CD4-positive, CD25-positive, alpha-beta regulatory T cell (primary cell): ENCODE results near the gene TMEM9. TPM values are rescaled to one million over a fixed set of nuclear protein-coding genes. Genes with fewer than 3 reads are reported as not detected.

Experiments
- ATAC-seq, 2 donors: fragments of 150-1000 bp; cut with Tn5 transposase; one replicate each; pipeline ENCODE4 v1.10.0; 2021; ENCODE audit warnings: low read depth in 2 of 2, moderate number of reproducible peaks in 2 of 2, moderate library complexity in 1 of 2
- DNase-seq, 3 donors: peaks; one replicate each; pipeline versions ENCODE4 v3.0.0 to v3.0.0-alpha.2; 2012 to 2022; ENCODE audit warnings: mixed read lengths in 1 of 3
- H3K27ac ChIP-seq: one replicate; pipeline ENCODE4 v1.7.0; 2013; ENCODE audit warnings: mild to moderate bottlenecking, low read length; ENCODE audit not compliant: insufficient read depth, poor library complexity, severe bottlenecking
- H3K27me3 ChIP-seq: one replicate; pipeline ENCODE4 v1.7.0; 2013; ENCODE audit warnings: low read length; ENCODE audit not compliant: control insufficient read depth, insufficient read depth
- H3K36me3 ChIP-seq: one replicate; pipeline ENCODE4 v1.7.0; 2013; ENCODE audit warnings: mild to moderate bottlenecking, low read length, moderate library complexity; ENCODE audit not compliant: control insufficient read depth, insufficient read depth
- H3K4me1 ChIP-seq: 2 replicates; pipeline ENCODE4 v1.7.0; 2013; ENCODE audit warnings: mild to moderate bottlenecking, low read length; ENCODE audit not compliant: insufficient read depth, control insufficient read depth, poor library complexity, severe bottlenecking
- H3K4me3 ChIP-seq: one replicate; pipeline ENCODE4 v1.7.0; 2013; ENCODE audit warnings: low read depth, mild to moderate bottlenecking, low read length, moderate library complexity
- H3K9me3 ChIP-seq, 2 experiments: 1 replicate in 1 of 2; 2 replicates in 1 of 2; pipeline ENCODE4 v1.7.0; 2013; ENCODE audit warnings: low read length in 2 of 2, mild to moderate bottlenecking in 1 of 2, moderate library complexity in 1 of 2; ENCODE audit not compliant: control insufficient read depth in 2 of 2
- H3K27ac Mint-ChIP-seq, 3 donors: one replicate each; pipeline ENCODE4 v1.8.0; 2020 to 2022; ENCODE audit warnings: mild to moderate bottlenecking in 3 of 3, mixed read lengths in 3 of 3, moderate library complexity in 2 of 3
- H3K27me3 Mint-ChIP-seq: one replicate; pipeline ENCODE4 v1.8.0; 2022; ENCODE audit warnings: mild to moderate bottlenecking, mixed read lengths
- H3K36me3 Mint-ChIP-seq: one replicate; pipeline ENCODE4 v1.8.0; 2020; ENCODE audit warnings: mixed read lengths
- H3K4me1 Mint-ChIP-seq, 4 donors: one replicate each; pipeline ENCODE4 v1.8.0; 2020 to 2022; ENCODE audit warnings: mixed read lengths in 4 of 4, mild to moderate bottlenecking in 1 of 4
- H3K4me3 Mint-ChIP-seq, 4 donors: one replicate each; pipeline ENCODE4 v1.8.0; 2020 to 2022; ENCODE audit warnings: mild to moderate bottlenecking in 4 of 4, mixed read lengths in 4 of 4, moderate library complexity in 3 of 4
- H3K9me3 Mint-ChIP-seq, 7 donors: one replicate each; pipeline ENCODE4 v1.8.0; 2020 to 2022; ENCODE audit warnings: mixed read lengths in 7 of 7, mild to moderate bottlenecking in 3 of 7, moderate library complexity in 2 of 7
- polyA plus RNA-seq, 4 donors: library from polyadenylated mRNA; unstranded; fragments of 300-500 nt; fragmentation: Illumina TruSeq; gene quantifications; one replicate each; pipeline ENCODE4 v1.2.3, GENCODE V29; 2021
- total RNA-seq: library from RNA; stranded (reverse); gene quantifications from one replicate; pipeline ENCODE4 v1.2.3, GENCODE V29; 2022

Gene TMEM9
- total and polyA plus RNA-seq, 5 donors from 2014 or later = 12.1 to 40.6 (median 33.2) TPM

DNA sequence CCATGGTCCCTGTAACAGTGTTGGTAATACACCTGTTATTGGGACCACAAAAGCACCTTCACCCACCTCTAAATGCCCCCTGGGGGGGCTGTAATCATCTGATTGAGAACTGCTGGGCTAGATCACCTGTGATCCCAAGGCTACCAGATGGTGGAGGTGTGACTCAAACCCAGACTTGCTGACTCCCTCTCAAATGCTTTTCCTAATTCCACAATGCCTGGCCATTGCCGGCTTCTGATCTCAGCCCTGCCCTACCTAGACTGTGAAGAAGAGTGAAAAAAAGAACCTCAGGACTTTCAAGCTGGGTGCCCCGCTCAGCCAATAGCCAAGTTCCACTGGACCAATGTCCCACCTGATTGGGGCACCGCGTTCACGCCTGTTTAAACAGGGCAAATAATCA is 9.6 kb downstream of the TMEM9 start:
- Mint-ChIP-seq H3K36me3 (peaks cover 52% of the 10 kb centered on the region), H3K4me3 (no peak overlapping the region), H3K9me3 (no peaks in the 10 kb centered on the region), H3K27ac (no peak overlapping the region), H3K27me3 (no peaks in the 10 kb centered on the region), H3K4me1 (peaks cover 0 to 6% (median 4%) of the 10 kb centered on the region in 4 donors)
- DNase-seq = no peak
- H3K36me3 ChIP-seq = peaks cover 28% of the 10 kb centered on the region
- no peaks in the 10 kb centered on the region for H3K4me1 ChIP-seq
- H3K27me3 ChIP-seq = no peaks in the 10 kb centered on the region
- H3K4me3 ChIP-seq = no peak overlapping the region
- no peak for ATAC-seq
- H3K9me3 ChIP-seq = no peaks in the 10 kb centered on the region
- no peak overlapping the region for H3K27ac ChIP-seq

DNA sequence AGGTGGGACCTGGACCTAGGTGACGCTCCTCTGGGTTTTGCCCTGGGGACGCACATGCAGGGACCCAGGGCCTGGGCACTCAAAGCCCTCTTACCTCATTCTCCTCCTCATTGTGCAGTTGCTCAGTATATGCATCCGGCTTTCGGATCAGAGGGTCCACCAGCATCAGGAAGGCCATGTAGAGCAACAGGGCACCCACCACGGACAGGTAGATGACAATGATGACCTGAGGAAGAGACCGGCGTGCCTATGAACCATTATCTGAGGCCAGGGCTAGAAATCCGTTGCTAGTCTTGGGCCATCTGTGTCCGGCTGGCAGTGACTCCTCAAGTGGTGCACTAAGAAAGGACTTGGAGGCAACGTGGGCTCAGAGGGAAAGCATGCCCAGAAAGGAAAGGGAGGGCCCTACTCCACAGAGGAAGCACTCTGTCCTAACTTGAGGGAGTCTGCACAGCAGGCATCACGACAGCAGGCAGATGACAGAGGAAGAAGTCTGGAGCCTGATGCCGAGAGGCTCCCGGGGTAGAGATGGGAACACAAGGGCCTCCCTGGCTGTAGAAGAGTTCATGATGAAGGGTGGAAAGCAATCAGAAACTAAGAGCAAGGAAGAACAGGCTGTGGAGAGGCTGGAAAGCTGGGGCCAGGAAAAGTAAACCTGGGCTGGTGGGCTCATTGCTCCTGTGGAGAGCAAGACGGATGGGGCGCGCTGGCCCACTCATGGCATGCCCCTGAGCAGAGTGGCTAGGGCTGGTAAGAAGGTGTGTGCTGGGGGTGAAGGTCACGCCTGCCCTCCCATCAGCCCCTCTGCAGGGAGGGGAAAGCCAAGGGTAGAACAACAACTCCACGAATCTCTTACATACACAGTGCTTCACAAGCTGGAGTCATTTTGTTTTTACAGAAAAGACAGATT is 10.3 kb downstream of the TMEM9 start:
- Mint-ChIP-seq H3K36me3 (peaks cover 49% of the 10 kb centered on the region), H3K9me3 (no peaks in the 10 kb centered on the region), H3K27ac (peak overlapping the region in 1 of 3 donors; percentile 20), H3K27me3 (no peaks in the 10 kb centered on the region), H3K4me3 (no peak overlapping the region), H3K4me1 (peaks cover 0 to 4% (median under 1%) of the 10 kb centered on the region in 4 donors)
- H3K4me1 ChIP-seq = no peaks in the 10 kb centered on the region
- H3K27me3 ChIP-seq = no peaks in the 10 kb centered on the region
- H3K36me3 ChIP-seq = peaks cover 31% of the 10 kb centered on the region
- no peak overlapping the region for H3K4me3 ChIP-seq
- ATAC-seq = no peak
- no peaks in the 10 kb centered on the region for H3K9me3 ChIP-seq
- no peak overlapping the region for H3K27ac ChIP-seq
- DNase-seq = no peak

DNA sequence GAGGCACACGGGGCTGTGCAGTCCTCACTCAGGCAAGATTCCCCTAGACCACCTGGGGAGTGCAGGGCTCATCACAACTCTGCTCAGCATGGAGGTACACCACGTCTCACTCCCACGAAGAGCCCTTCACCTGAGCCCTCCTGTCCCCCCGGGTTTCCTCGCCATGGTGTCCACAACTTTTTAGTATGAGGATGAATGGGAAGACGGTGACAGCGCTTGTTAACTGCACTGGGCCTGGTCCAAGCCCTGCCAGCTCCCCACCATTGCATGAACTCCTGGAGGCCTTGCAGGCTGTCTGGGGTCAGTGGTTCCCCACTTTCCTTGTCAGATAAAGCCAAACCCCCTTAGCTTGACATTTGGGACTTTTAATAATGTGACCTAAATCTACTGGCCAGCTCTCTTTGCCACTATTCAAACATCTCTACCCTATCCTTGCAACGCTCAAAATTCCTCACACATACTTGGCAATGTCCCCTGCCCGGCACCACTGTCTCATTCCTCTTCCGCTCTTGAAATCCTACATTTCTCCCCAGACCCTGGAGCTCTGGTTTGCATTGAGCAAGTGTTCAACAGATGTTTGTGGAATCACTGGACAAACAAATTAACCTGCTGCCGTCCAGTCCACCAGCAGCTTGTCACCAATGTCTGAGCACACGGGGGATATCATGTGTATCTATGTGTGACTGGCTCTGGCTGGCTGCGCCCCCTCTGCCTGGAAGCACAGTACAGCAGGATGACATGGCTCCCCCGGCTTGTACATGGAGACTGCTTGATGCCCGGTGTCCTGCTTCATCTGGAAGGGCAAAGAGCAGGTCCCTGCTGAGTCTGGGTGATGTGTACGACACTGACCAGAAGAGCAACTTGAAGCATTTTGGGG is 11.2 kb downstream of the TMEM9 start:
- H3K4me1 Mint-ChIP-seq = peaks cover 0 to 4% (median 0%) of the 10 kb centered on the region in 4 donors
- Histone ChIP-seq H3K36me3 (peaks cover 32% of the 10 kb centered on the region), H3K27me3 (no peaks in the 10 kb centered on the region), H3K9me3 (no peaks in the 10 kb centered on the region), H3K4me3 (no peak overlapping the region), H3K27ac (no peak overlapping the region), H3K4me1 (no peaks in the 10 kb centered on the region)
- peak overlapping the region in 1 of 3 donors; percentile 74 for H3K27ac Mint-ChIP-seq
- H3K9me3 Mint-ChIP-seq = no peaks in the 10 kb centered on the region
- ATAC-seq = no peak
- H3K4me3 Mint-ChIP-seq = no peak overlapping the region
- peaks cover 50% of the 10 kb centered on the region for H3K36me3 Mint-ChIP-seq
- no peak for DNase-seq
- H3K27me3 Mint-ChIP-seq = no peaks in the 10 kb centered on the region

DNA sequence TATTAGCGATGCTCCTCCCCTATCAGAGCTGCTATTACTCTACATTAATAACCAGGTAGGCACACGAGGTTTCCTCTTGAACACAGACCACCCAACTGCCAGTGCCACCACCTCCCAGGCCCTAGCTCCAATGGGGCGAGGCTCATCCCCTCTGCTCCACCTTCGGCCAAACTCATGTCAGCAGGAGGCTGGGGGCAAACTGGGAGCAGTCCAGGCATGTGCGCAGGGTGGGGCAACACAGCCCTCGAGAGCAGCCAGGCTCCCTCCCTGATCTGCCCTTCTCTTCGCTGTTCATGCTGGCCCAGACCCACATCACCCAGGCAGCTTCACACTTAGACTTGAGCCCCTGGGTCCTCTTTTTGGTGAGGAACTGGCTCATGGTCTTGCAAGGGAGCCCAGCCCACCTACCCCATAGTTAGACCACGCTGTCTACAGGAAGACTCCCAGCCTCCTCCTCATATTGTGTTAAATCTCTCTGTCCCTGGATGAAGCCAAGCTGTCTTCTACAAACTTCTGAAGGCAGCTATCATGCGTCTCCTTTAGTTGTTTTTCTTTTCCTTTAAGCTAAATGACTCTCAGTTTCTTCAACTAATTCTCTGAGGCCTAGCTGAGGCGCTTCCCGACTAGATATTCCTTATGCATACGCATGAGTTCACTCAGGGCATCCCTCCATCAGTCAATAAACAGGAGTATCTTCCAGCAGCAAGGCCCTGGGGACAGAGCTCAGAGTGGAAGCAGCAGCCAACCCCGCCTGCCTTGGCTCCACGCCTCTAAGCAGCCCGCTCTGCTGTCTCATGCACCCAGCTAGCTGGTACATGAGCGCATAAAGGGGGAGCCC is 12.0 kb downstream of the TMEM9 start:
- no peaks in the 10 kb centered on the region for H3K4me1 ChIP-seq
- Mint-ChIP-seq H3K4me1 (peaks cover 0 to 2% (median 0%) of the 10 kb centered on the region in 4 donors), H3K27ac (no peak overlapping the region), H3K36me3 (peaks cover 49% of the 10 kb centered on the region), H3K4me3 (no peak overlapping the region), H3K9me3 (no peaks in the 10 kb centered on the region), H3K27me3 (no peaks in the 10 kb centered on the region)
- no peak for DNase-seq
- no peak overlapping the region for H3K4me3 ChIP-seq
- no peak for ATAC-seq
- H3K36me3 ChIP-seq = peaks cover 32% of the 10 kb centered on the region
- H3K27ac ChIP-seq = no peak overlapping the region
- H3K27me3 ChIP-seq = no peaks in the 10 kb centered on the region
- no peaks in the 10 kb centered on the region for H3K9me3 ChIP-seq

DNA sequence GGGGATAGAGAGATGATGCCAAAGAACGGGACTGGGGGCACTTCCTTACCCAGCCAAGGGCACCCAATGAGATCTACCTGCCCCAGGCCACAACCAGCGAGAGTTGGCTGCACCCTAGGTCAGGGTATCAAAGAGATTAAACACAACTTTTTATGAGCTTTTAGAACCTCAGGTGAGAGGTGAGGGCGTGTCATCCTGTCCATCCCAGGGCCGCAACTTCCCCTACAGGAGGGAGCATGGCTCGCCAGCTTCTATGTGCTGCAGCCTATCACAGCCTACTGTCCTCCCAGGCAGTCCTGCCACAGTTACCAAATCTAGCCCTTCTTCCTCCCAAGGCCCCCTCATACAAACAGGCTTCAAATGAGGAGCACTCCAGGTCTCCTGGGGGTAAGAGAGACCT is 12.9 kb downstream of the TMEM9 start:
- no peak overlapping the region for H3K4me3 ChIP-seq
- peaks cover 26% of the 10 kb centered on the region for H3K36me3 ChIP-seq

DNA sequence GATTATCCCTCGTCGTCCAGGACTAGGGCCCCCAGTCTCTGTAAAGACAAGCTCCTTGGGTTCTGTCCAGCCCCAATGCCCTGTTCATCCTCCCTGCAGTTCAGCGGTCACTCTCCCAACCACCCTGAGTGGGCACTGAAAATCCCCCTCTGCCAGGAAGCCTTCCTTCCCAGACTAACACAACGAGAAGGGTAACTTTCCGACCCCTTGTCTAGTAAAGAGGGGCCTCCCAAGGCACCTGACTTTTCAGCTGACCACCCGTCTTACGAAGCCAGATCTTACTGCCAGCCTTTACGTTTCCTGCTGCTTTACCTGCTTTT is 13.4 kb downstream of the TMEM9 start:
- no peak overlapping the region for H3K27ac Mint-ChIP-seq
- Histone ChIP-seq H3K36me3 (peaks cover 25% of the 10 kb centered on the region), H3K4me3 (no peak overlapping the region), H3K27me3 (no peaks in the 10 kb centered on the region), H3K9me3 (no peaks in the 10 kb centered on the region), H3K4me1 (no peaks in the 10 kb centered on the region), H3K27ac (no peak overlapping the region)
- DNase-seq (no peak), ATAC-seq (no peak)
- H3K4me3 Mint-ChIP-seq = no peak overlapping the region
- peaks cover 45% of the 10 kb centered on the region for H3K36me3 Mint-ChIP-seq
- no peaks in the 10 kb centered on the region for H3K9me3 Mint-ChIP-seq
- no peaks in the 10 kb centered on the region for H3K27me3 Mint-ChIP-seq
- H3K4me1 Mint-ChIP-seq = no peaks in the 10 kb centered on the region

More for the DNA sequence above, 12.9 kb downstream of the TMEM9 start:
- no peaks in the 10 kb centered on the region for H3K9me3 Mint-ChIP-seq
- H3K36me3 Mint-ChIP-seq = peaks cover 45% of the 10 kb centered on the region
- no peaks in the 10 kb centered on the region for H3K4me1 Mint-ChIP-seq
- H3K27me3 Mint-ChIP-seq = no peaks in the 10 kb centered on the region
- H3K27me3 ChIP-seq = no peaks in the 10 kb centered on the region
- H3K9me3 ChIP-seq = no peaks in the 10 kb centered on the region
- no peak overlapping the region for H3K27ac Mint-ChIP-seq
- no peak for ATAC-seq
- no peaks in the 10 kb centered on the region for H3K4me1 ChIP-seq
- H3K27ac ChIP-seq = no peak overlapping the region
- no peak overlapping the region for H3K4me3 Mint-ChIP-seq
- DNase-seq = no peak

DNA sequence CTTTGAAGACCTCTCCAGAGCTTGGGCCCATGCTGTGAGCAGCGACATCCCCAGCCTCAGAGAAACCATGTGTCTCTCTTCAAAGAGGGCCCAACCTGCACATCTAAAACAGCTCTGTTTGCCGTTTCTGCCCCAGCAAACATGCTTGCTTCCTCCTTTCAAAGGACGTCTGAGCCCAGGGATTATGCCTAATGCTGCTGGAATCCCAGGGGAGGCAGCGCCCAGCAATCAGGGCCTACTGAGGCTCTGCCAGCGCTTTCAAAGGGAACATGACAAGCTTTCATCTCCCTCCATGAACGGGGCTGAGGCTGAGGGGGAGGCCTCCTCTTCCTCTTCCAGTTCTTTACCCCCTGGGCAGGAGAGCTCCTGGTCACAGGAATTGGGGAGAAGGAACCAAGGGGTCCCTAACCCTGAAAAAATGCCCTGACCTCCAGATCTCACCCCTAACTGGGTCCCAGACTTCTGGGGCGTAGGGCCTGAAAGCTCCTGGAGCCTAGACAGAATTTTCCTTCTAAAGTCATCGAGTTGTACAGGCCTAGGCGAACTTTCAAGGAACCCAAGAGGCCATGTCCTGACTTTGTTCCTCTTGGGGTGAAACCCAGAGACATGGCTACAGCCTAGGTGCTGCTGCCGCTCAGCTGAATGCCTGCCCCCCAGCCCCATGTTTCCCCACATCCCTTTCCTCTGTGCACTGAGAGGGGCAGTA is 13.9 kb downstream of the TMEM9 start:
- H3K4me3 Mint-ChIP-seq = no peak overlapping the region
- no peak for DNase-seq
- no peak overlapping the region for H3K27ac Mint-ChIP-seq
- H3K27me3 Mint-ChIP-seq = no peaks in the 10 kb centered on the region
- peaks cover 23% of the 10 kb centered on the region for H3K36me3 ChIP-seq
- no peaks in the 10 kb centered on the region for H3K9me3 ChIP-seq
- H3K4me3 ChIP-seq = no peak overlapping the region
- ATAC-seq = no peak
- no peaks in the 10 kb centered on the region for H3K9me3 Mint-ChIP-seq
- H3K27me3 ChIP-seq = no peaks in the 10 kb centered on the region
- H3K27ac ChIP-seq = no peak overlapping the region
- H3K4me1 ChIP-seq = no peaks in the 10 kb centered on the region
- no peaks in the 10 kb centered on the region for H3K4me1 Mint-ChIP-seq
- peaks cover 49% of the 10 kb centered on the region for H3K36me3 Mint-ChIP-seq
